Caco-2 (cell line): Measurements from ENCODE around the gene FBLN5. TPM values are rescaled to one million over a fixed set of nuclear protein-coding genes. Genes with fewer than 3 reads are reported as not detected.

ENCODE experiments used
- BruUV-seq: library from RNA; stranded (reverse); fragments of 400-500 nt; replicated peaks from 2 replicates; lab custom pipeline; 2021; lab: Mats Ljungman, UMichigan
- CTCF ChIA-PET: fragments of 300-600 bp; sonication (Branson Sonifier 250); formaldehyde crosslinking; loops from one replicate; lab custom pipeline; 2022; ENCODE audit warnings: antibody characterized with exemption; lab: Charles Lee
- POLR2A ChIA-PET: fragments of 300-600 bp; sonication (Branson Sonifier 250); formaldehyde crosslinking; loops from one replicate; lab custom pipeline; 2022; ENCODE audit warnings: antibody characterized with exemption; lab: Charles Lee
- DNase-seq, 2 experiments: peaks; one replicate each; pipeline versions ENCODE4 v3.0.0 to v3.0.0-alpha.2; 2020 to 2022
- H3K27me3 ChIP-seq: replicated peaks from 2 replicates; pipeline ENCODE4 v1.6.0; 2011; ENCODE audit warnings: low read length; ENCODE audit not compliant: control insufficient read depth, insufficient read depth
- H3K36me3 ChIP-seq: 2 replicates; pipeline ENCODE4 v1.5.1; 2011; ENCODE audit warnings: low read length; ENCODE audit not compliant: control insufficient read depth, insufficient read depth
- H3K4me1 ChIP-seq: fragments of 250-450 bp; sonication (Bioruptor Pico); 2 replicates; pipeline ENCODE4 v1.5.1; 2020; ENCODE audit warnings: mild to moderate bottlenecking
- H3K4me3 ChIP-seq: 2 replicates; pipeline ENCODE4 v1.5.1; 2011; ENCODE audit warnings: low read depth, mild to moderate bottlenecking, control low read depth, low read length
- H3K9me3 ChIP-seq: fragments of 250-450 bp; sonication (Bioruptor Pico); 2 replicates; pipeline ENCODE4 v1.5.1; 2020; ENCODE audit warnings: mild to moderate bottlenecking, moderate library complexity
- H3K27ac Mint-ChIP-seq: one replicate; pipeline ENCODE4 v1.8.0; 2022; ENCODE audit warnings: mixed read lengths; ENCODE audit not compliant: unreplicated experiment
- H3K27me3 Mint-ChIP-seq: one replicate; pipeline ENCODE4 v1.8.0; 2022; ENCODE audit warnings: mixed read lengths; ENCODE audit not compliant: insufficient read depth, unreplicated experiment
- H3K36me3 Mint-ChIP-seq: one replicate; pipeline ENCODE4 v1.8.0; 2022; ENCODE audit warnings: mild to moderate bottlenecking, mixed read lengths; ENCODE audit not compliant: insufficient read depth, unreplicated experiment
- H3K4me1 Mint-ChIP-seq: one replicate; pipeline ENCODE4 v1.8.0; 2022; ENCODE audit warnings: low read depth, mixed read lengths; ENCODE audit not compliant: unreplicated experiment
- H3K4me3 Mint-ChIP-seq: one replicate; pipeline ENCODE4 v1.8.0; 2022; ENCODE audit warnings: mild to moderate bottlenecking, moderate library complexity, mixed read lengths; ENCODE audit not compliant: unreplicated experiment
- H3K9me3 Mint-ChIP-seq: one replicate; pipeline ENCODE4 v1.8.0; 2022; ENCODE audit warnings: mixed read lengths; ENCODE audit not compliant: unreplicated experiment
- intact Hi-C: fragments of 100-400 bp; cut with micrococcal nuclease; formaldehyde crosslinking; loops from one replicate; pipeline ENCODE4 v1.10.0; 2022; ENCODE audit not compliant: unreplicated experiment
- total RNA-seq: library from RNA; stranded (reverse); gene quantifications from 2 replicates; pipeline ENCODE4 v1.2.3, GENCODE V29; 2022
- TF ChIP-seq, protein P1 (sequence below), 2 experiments: fragments of 200-600 bp in 1 of 2; IDR thresholded peaks; 1 replicate in 1 of 2; 2 replicates in 1 of 2; pipeline versions ENCODE4 v1.5.1 to v1.8.0; 2011 to 2022; ENCODE audit warnings: antibody characterized with exemption in 1 of 2, control low read depth in 1 of 2, inconsistent platforms in 1 of 2, low read depth in 1 of 2, low read length in 1 of 2, mild to moderate bottlenecking in 1 of 2, moderate library complexity in 1 of 2; ENCODE audit not compliant: insufficient read depth in 1 of 2, severe bottlenecking in 1 of 2, unreplicated experiment in 1 of 2

Gene FBLN5
- total RNA-seq, 1 experiment from 2014 or later: 13.9 TPM

DNA sequence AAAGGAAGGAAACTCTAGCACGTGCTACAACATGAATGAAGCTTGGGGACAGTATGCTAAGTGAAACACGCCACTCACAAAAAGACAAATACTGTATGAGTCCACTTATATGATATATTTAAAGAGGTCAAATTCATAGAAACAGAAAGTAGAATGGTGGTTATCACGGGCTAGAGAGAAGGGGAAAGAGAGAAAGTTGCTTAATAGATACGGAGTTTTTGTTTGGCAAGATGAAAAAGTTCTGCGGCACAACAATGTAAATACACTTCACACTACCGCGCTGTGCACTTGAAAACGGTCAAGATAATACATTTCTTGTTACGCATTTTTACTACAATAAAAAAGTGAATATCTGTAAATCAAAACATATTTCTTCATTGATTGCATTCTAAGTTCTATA, 37.3 kb downstream of the FBLN5 start:
- no peak overlapping the region for H3K4me3 ChIP-seq
- H3K27me3 ChIP-seq: no peaks in the 10 kb centered on the region
- no TSS peak for BruUV-seq
- TF ChIP-seq, protein P1, sequence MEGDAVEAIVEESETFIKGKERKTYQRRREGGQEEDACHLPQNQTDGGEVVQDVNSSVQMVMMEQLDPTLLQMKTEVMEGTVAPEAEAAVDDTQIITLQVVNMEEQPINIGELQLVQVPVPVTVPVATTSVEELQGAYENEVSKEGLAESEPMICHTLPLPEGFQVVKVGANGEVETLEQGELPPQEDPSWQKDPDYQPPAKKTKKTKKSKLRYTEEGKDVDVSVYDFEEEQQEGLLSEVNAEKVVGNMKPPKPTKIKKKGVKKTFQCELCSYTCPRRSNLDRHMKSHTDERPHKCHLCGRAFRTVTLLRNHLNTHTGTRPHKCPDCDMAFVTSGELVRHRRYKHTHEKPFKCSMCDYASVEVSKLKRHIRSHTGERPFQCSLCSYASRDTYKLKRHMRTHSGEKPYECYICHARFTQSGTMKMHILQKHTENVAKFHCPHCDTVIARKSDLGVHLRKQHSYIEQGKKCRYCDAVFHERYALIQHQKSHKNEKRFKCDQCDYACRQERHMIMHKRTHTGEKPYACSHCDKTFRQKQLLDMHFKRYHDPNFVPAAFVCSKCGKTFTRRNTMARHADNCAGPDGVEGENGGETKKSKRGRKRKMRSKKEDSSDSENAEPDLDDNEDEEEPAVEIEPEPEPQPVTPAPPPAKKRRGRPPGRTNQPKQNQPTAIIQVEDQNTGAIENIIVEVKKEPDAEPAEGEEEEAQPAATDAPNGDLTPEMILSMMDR (IDR thresholded peaks at IDR 0.05; ENCODE audit: insufficient read depth in 1 of 2, low read depth in 1 of 2, low read length in 1 of 2, severe bottlenecking in 1 of 2, unreplicated experiment in 1 of 2): no peak
- Mint-ChIP-seq H3K27me3 (no peaks in the 10 kb centered on the region), H3K27ac (no peak overlapping the region), H3K36me3 (no peaks in the 10 kb centered on the region), H3K9me3 (no peaks in the 10 kb centered on the region), H3K4me3 (no peak overlapping the region), H3K4me1 (no peaks in the 10 kb centered on the region)
- DNase-seq: no peak
- H3K36me3 ChIP-seq: no peaks in the 10 kb centered on the region
- intact Hi-C loops: no loop called here
- ChIA-PET POLR2A (no interaction called here), CTCF (interaction anchor here (1.7 kb wide), 1 partner anchor 260 kb away, joined by 10 read pairs; no protein-coding TSS in a partner anchor)
- H3K9me3 ChIP-seq: no peaks in the 10 kb centered on the region
- no peaks in the 10 kb centered on the region for H3K4me1 ChIP-seq

DNA sequence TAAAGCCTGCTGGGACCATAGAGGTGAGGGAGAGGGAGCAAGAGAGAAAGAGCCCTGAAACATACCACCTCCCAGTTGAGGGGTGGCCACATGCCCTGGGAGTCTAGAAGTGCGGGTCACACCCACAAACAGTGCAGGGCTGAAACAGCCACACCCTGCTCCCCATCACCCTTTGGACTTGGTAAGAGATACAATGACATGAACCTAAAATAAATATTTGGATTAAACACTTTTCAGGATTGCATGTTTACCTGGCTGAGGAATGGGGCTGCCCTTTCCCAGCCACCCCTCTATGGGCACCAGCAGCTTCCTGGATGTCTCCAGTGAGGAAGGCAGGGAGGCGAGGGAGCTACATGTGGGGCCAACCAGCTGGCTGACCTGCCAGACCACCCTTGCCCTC, 41.1 kb downstream of the FBLN5 start:
- H3K4me1 ChIP-seq: no peaks in the 10 kb centered on the region
- Mint-ChIP-seq H3K36me3 (no peaks in the 10 kb centered on the region), H3K27me3 (no peaks in the 10 kb centered on the region), H3K27ac (no peak overlapping the region), H3K4me1 (no peaks in the 10 kb centered on the region), H3K4me3 (no peak overlapping the region), H3K9me3 (no peaks in the 10 kb centered on the region)
- ChIA-PET CTCF (no interaction called here), POLR2A (no interaction called here)
- DNase-seq: no peak
- intact Hi-C loops: no loop called here
- H3K9me3 ChIP-seq: no peaks in the 10 kb centered on the region
- TF ChIP-seq, protein P1 (IDR thresholded peaks at IDR 0.05; ENCODE audit: insufficient read depth in 1 of 2, low read depth in 1 of 2, low read length in 1 of 2, severe bottlenecking in 1 of 2, unreplicated experiment in 1 of 2): no peak
- no TSS peak for BruUV-seq
- H3K4me3 ChIP-seq: no peak overlapping the region
- no peaks in the 10 kb centered on the region for H3K36me3 ChIP-seq
- H3K27me3 ChIP-seq: no peaks in the 10 kb centered on the region

DNA sequence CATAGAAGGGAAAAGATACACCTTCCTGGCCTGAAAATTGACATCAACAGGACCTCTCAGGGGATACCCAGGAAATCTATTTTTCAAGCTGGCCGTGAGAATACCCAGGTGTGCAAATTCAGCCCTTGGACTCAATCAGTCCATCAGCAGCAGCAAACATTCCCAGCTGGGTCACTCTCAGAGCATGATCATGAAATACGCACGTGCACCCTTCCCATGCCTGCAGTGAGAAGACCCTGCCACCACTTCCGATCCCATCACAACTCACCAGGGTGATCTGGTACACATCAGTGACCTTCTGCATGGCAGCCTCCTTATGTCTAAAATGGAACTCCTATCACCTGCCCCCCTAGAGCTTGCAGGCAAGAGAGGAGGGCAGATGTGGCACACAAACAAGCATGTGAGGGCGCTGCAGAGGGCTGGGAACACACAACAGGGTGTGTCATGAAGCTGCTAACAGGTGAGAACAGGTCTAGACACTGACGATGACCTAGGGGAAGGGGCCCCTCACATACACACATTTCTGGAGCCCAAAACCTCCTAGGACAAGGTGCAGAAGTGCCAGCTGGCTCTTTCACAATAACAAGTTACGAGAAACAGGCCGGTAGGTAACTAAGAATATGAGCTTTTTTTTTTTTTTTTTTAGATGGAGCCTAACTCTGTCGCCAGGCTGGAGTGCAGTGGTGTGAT, 42.4 kb downstream of the FBLN5 start:
- TF ChIP-seq, protein P1 (IDR thresholded peaks at IDR 0.05; ENCODE audit: insufficient read depth in 1 of 2, low read depth in 1 of 2, low read length in 1 of 2, severe bottlenecking in 1 of 2, unreplicated experiment in 1 of 2): no peak
- no peaks in the 10 kb centered on the region for H3K9me3 ChIP-seq
- no peak overlapping the region for H3K4me3 ChIP-seq
- Mint-ChIP-seq H3K36me3 (no peaks in the 10 kb centered on the region), H3K27ac (no peak overlapping the region), H3K4me3 (no peak overlapping the region), H3K4me1 (no peaks in the 10 kb centered on the region), H3K27me3 (no peaks in the 10 kb centered on the region), H3K9me3 (no peaks in the 10 kb centered on the region)
- H3K27me3 ChIP-seq: no peaks in the 10 kb centered on the region
- intact Hi-C loops: no loop called here
- POLR2A ChIA-PET: no interaction called here
- H3K4me1 ChIP-seq: no peaks in the 10 kb centered on the region
- DNase-seq: no peak
- no peaks in the 10 kb centered on the region for H3K36me3 ChIP-seq
- no TSS peak for BruUV-seq
- CTCF ChIA-PET: interaction anchor here (0.6 kb wide), 1 partner anchor 33 kb away, joined by 4 read pairs; no protein-coding TSS in a partner anchor
